Thymus (tissue), 2 donors: Measurements from ENCODE around the gene IRF8. TPM values are rescaled to one million over a fixed set of nuclear protein-coding genes. Genes with fewer than 3 reads are reported as not detected.

Source experiments
- polyA plus RNA-seq: library from polyadenylated mRNA; stranded (reverse); fragments of 200-250 nt; gene quantifications from one replicate; pipeline ENCODE4 v1.2.3, GENCODE V29; 2013
- total RNA-seq: library from RNA; stranded (reverse); fragments of 120-200 nt; gene quantifications from one replicate; pipeline ENCODE4 v1.2.4, GENCODE V29; 2013
- donor health status: healthy.

IRF8 gene
- total and polyA plus RNA-seq, 2 donors: 38.8 to 119 TPM

Other genes starting within 250 kb of the IRF8 start
- 23.2 TPM for gene GINS2, start 210.2 kb upstream of the IRF8 start, total RNA-seq
- 1.4 TPM for gene GINS2, start 210.2 kb upstream of the IRF8 start, polyA plus RNA-seq
- 1.5 TPM for gene C16orf74, start 148.1 kb upstream of the IRF8 start, total RNA-seq
- 6.4 TPM for gene C16orf74, start 148.1 kb upstream of the IRF8 start, polyA plus RNA-seq
- gene EMC8, start 99.6 kb upstream of the IRF8 start, total RNA-seq: 22.2 TPM
- gene EMC8, start 99.6 kb upstream of the IRF8 start, polyA plus RNA-seq: 16.8 TPM
- 565 TPM for gene COX4I1, start 99.5 kb upstream of the IRF8 start, total RNA-seq
- gene COX4I1, start 99.5 kb upstream of the IRF8 start, polyA plus RNA-seq: 890 TPM